ENCODE measurements around the gene GRM1.

- TF ChIP-seq POLR2A (IDR thresholded peaks at IDR 0.05): no peak
- TF ChIP-seq, protein P1, sequence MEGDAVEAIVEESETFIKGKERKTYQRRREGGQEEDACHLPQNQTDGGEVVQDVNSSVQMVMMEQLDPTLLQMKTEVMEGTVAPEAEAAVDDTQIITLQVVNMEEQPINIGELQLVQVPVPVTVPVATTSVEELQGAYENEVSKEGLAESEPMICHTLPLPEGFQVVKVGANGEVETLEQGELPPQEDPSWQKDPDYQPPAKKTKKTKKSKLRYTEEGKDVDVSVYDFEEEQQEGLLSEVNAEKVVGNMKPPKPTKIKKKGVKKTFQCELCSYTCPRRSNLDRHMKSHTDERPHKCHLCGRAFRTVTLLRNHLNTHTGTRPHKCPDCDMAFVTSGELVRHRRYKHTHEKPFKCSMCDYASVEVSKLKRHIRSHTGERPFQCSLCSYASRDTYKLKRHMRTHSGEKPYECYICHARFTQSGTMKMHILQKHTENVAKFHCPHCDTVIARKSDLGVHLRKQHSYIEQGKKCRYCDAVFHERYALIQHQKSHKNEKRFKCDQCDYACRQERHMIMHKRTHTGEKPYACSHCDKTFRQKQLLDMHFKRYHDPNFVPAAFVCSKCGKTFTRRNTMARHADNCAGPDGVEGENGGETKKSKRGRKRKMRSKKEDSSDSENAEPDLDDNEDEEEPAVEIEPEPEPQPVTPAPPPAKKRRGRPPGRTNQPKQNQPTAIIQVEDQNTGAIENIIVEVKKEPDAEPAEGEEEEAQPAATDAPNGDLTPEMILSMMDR (IDR thresholded peaks at IDR 0.05): no peak
Measured at GRCh38 chr6:146426516-146426915, 397.7 kb downstream of the GRM1 start.

Data from adrenal gland (tissue), 5 donors.